Mesenchymal stem cell (in vitro differentiated cells and primary cell): ENCODE data around the gene CYSLTR2.

Experiments
- DNase-seq: peaks from one replicate; pipeline ENCODE4 v3.0.0-alpha.2; 2013
- H2AFZ ChIP-seq: one replicate; pipeline ENCODE4 v1.6.1; 2013; ENCODE audit warnings: low read depth, mild to moderate bottlenecking, control low read depth, inconsistent platforms, low read length, moderate library complexity
- H2AK5ac ChIP-seq: 2 replicates; pipeline ENCODE4 v1.6.1; 2013; ENCODE audit warnings: low read length, moderate library complexity, mild to moderate bottlenecking, inconsistent platforms; ENCODE audit not compliant: severe bottlenecking
- H2BK120ac ChIP-seq: one replicate; pipeline ENCODE4 v1.6.1; 2013; ENCODE audit warnings: low read depth, mild to moderate bottlenecking, inconsistent platforms, low read length, moderate library complexity
- H2BK12ac ChIP-seq, 2 experiments: one replicate each; pipeline ENCODE4 v1.6.1; 2013; ENCODE audit warnings: inconsistent platforms in 2 of 2, low read length in 2 of 2, mild to moderate bottlenecking in 2 of 2, moderate library complexity in 2 of 2, control low read depth in 1 of 2
- H2BK15ac ChIP-seq: one replicate; pipeline ENCODE4 v1.6.1; 2013; ENCODE audit warnings: mild to moderate bottlenecking, low read depth, inconsistent platforms; ENCODE audit not compliant: poor library complexity, severe bottlenecking
- H2BK5ac ChIP-seq: 2 replicates; pipeline ENCODE4 v1.6.1; 2013; ENCODE audit warnings: low read depth, mild to moderate bottlenecking, low read length, control low read depth, inconsistent platforms; ENCODE audit not compliant: poor library complexity, severe bottlenecking
- H3K14ac ChIP-seq, 2 experiments: one replicate each; pipeline ENCODE4 v1.6.1; 2013; ENCODE audit warnings: inconsistent platforms in 2 of 2, low read length in 2 of 2, control low read depth in 1 of 2, mild to moderate bottlenecking in 1 of 2, moderate library complexity in 1 of 2
- H3K18ac ChIP-seq, 2 experiments: one replicate each; pipeline ENCODE4 v1.6.1; 2013; ENCODE audit warnings: inconsistent platforms in 2 of 2, low read length in 2 of 2, control low read depth in 1 of 2, low read depth in 1 of 2, mild to moderate bottlenecking in 1 of 2
- H3K23ac ChIP-seq, 2 experiments: one replicate each; pipeline ENCODE4 v1.6.1; 2013; ENCODE audit warnings: inconsistent platforms in 2 of 2, low read length in 2 of 2, mild to moderate bottlenecking in 2 of 2, moderate library complexity in 2 of 2, control low read depth in 1 of 2
- H3K27ac ChIP-seq: 2 replicates; pipeline ENCODE4 v1.5.1; 2013; ENCODE audit warnings: mild to moderate bottlenecking, moderate library complexity, low read length, control low read depth, inconsistent platforms; ENCODE audit not compliant: poor library complexity, severe bottlenecking
- H3K27me3 ChIP-seq, 2 experiments: 2 replicates each; pipeline versions ENCODE4 v1.6.1 to v1.7.0; 2013; ENCODE audit warnings: low read length in 2 of 2, mild to moderate bottlenecking in 2 of 2, moderate library complexity in 2 of 2, control low read depth in 1 of 2, inconsistent platforms in 1 of 2; ENCODE audit not compliant: control insufficient read depth in 1 of 2, insufficient read depth in 1 of 2
- H3K36me3 ChIP-seq, 2 experiments: 2 replicates each; pipeline versions ENCODE4 v1.6.1 to v1.7.0; 2013; ENCODE audit warnings: low read length in 2 of 2, control low read depth in 1 of 2, inconsistent platforms in 1 of 2, low read depth in 1 of 2, mild to moderate bottlenecking in 1 of 2; ENCODE audit not compliant: insufficient read depth in 2 of 2, control insufficient read depth in 1 of 2
- H3K4ac ChIP-seq, 2 experiments: one replicate each; pipeline ENCODE4 v1.6.1; 2013; ENCODE audit warnings: inconsistent platforms in 2 of 2, low read length in 2 of 2, mild to moderate bottlenecking in 2 of 2, moderate library complexity in 2 of 2, control low read depth in 1 of 2, low read depth in 1 of 2
- H3K4me1 ChIP-seq: 2 replicates; pipeline ENCODE4 v1.6.1; 2013; ENCODE audit warnings: low read depth, low read length, control low read depth; ENCODE audit not compliant: control insufficient read depth, insufficient read depth
- H3K4me2 ChIP-seq: 2 replicates; pipeline ENCODE4 v1.6.1; 2013; ENCODE audit warnings: low read length, mild to moderate bottlenecking, inconsistent platforms; ENCODE audit not compliant: poor library complexity, severe bottlenecking
- H3K4me3 ChIP-seq, 2 experiments: 2 replicates each; pipeline versions ENCODE4 v1.5.1 to v1.7.0; 2013; ENCODE audit warnings: low read length in 2 of 2, mild to moderate bottlenecking in 2 of 2, control low read depth in 1 of 2, low read depth in 1 of 2; ENCODE audit not compliant: insufficient read depth in 1 of 2
- H3K79me1 ChIP-seq: replicated peaks from 2 replicates; pipeline ENCODE4 v1.6.1; 2013; ENCODE audit warnings: mild to moderate bottlenecking, control low read depth, low read length, inconsistent platforms; ENCODE audit not compliant: poor library complexity, severe bottlenecking
- H3K9ac ChIP-seq: 2 replicates; pipeline ENCODE4 v1.7.0; 2013; ENCODE audit warnings: mild to moderate bottlenecking, low read length, moderate library complexity
- H3K9me3 ChIP-seq: 2 replicates; pipeline ENCODE4 v1.7.0; 2013; ENCODE audit warnings: mild to moderate bottlenecking, low read length; ENCODE audit not compliant: control insufficient read depth
- H4K8ac ChIP-seq: one replicate; pipeline ENCODE4 v1.6.1; 2013; ENCODE audit warnings: inconsistent platforms, mild to moderate bottlenecking, low read length, moderate library complexity
- H4K91ac ChIP-seq: one replicate; pipeline ENCODE4 v1.6.1; 2013; ENCODE audit warnings: mild to moderate bottlenecking, low read length, inconsistent platforms
- WGBS: methylation state at CpG from one replicate; pipeline ENCODE4 v1.1.7; 2013; ENCODE audit warnings: mixed read lengths; 5-methylcytosine and 5-hydroxymethylcytosine counted together

Gene CYSLTR2

GRCh38 chr13:48626726-48627451, 26.8 kb upstream of the CYSLTR2 start:
- Histone ChIP-seq H3K4me2 (no peak overlapping the region), H2BK12ac (no peak overlapping the region), H3K36me3 (no peaks in the 10 kb centered on the region), H3K27me3 (no peaks in the 10 kb centered on the region), H3K9me3 (no peaks in the 10 kb centered on the region), H3K14ac (no peak overlapping the region), H2AK5ac (peak overlapping the region; percentile 96), H4K8ac (no peak overlapping the region), H3K18ac (no peak overlapping the region), H3K4ac (no peak overlapping the region), H3K79me1 (no peaks in the 10 kb centered on the region), H3K27ac (peak overlapping the region; percentile 87), H2BK5ac (peak overlapping the region; percentile 97), H3K9ac (no peak overlapping the region), H2BK15ac (no peak overlapping the region), H3K4me3 (no peak overlapping the region), H4K91ac (no peak overlapping the region), H2AFZ (no peak overlapping the region), H3K4me1 (peaks cover 3% of the 10 kb centered on the region), H2BK120ac (no peak overlapping the region), H3K23ac (no peak overlapping the region)
- WGBS: 94% methylated on average over 1 of the region's 2 CpGs
- peak; percentile 17 for DNase-seq

- WGBS: over 99% methylated on average over 4 of the region's 4 CpGs
- no peak for DNase-seq
- H3K9me3 ChIP-seq: no peaks in the 10 kb centered on the region
These were observed 24.5 kb upstream of the CYSLTR2 start for GRCh38 chr13:48629277-48629676.

GRCh38 chr13:48630291-48630690, 23.4 kb upstream of the CYSLTR2 start:
- H3K27me3 ChIP-seq: no peaks in the 10 kb centered on the region
- H3K9ac ChIP-seq: no peak overlapping the region
- H3K4me1 ChIP-seq: peaks cover 3% of the 10 kb centered on the region
- no peaks in the 10 kb centered on the region for H3K36me3 ChIP-seq
- peak overlapping the region; percentile 26 for H2AK5ac ChIP-seq
- no peak for DNase-seq
- no peak overlapping the region for H3K18ac ChIP-seq
- H4K91ac ChIP-seq: no peak overlapping the region
- H4K8ac ChIP-seq: no peak overlapping the region
- 67% methylated on average over 1 of the region's 1 CpG for WGBS
- no peak overlapping the region for H2AFZ ChIP-seq
- H3K23ac ChIP-seq: no peak overlapping the region
- H2BK120ac ChIP-seq: no peak overlapping the region
- no peak overlapping the region for H3K4ac ChIP-seq
- no peaks in the 10 kb centered on the region for H3K9me3 ChIP-seq
- no peak overlapping the region for H3K4me2 ChIP-seq
- H3K27ac ChIP-seq: no peak overlapping the region
- no peak overlapping the region for H3K14ac ChIP-seq
- no peak overlapping the region for H2BK12ac ChIP-seq
- H3K4me3 ChIP-seq: no peak overlapping the region
- no peak overlapping the region for H2BK5ac ChIP-seq
- H2BK15ac ChIP-seq: no peak overlapping the region
- no peaks in the 10 kb centered on the region for H3K79me1 ChIP-seq

More at GRCh38 chr13:48629277-48629676, 24.5 kb upstream of the CYSLTR2 start:
- H2BK120ac ChIP-seq: no peak overlapping the region
- H3K14ac ChIP-seq: no peak overlapping the region
- no peaks in the 10 kb centered on the region for H3K27me3 ChIP-seq
- H4K91ac ChIP-seq: no peak overlapping the region
- H3K79me1 ChIP-seq: no peaks in the 10 kb centered on the region
- H3K9ac ChIP-seq: no peak overlapping the region
- H3K27ac ChIP-seq: no peak overlapping the region
- H3K4me2 ChIP-seq: no peak overlapping the region
- H3K23ac ChIP-seq: no peak overlapping the region
- H2BK15ac ChIP-seq: no peak overlapping the region
- H3K18ac ChIP-seq: no peak overlapping the region
- H3K4ac ChIP-seq: no peak overlapping the region
- no peak overlapping the region for H3K4me3 ChIP-seq
- H3K36me3 ChIP-seq: no peaks in the 10 kb centered on the region
- no peak overlapping the region for H2BK5ac ChIP-seq
- no peak overlapping the region for H2AK5ac ChIP-seq
- H2BK12ac ChIP-seq: no peak overlapping the region
- no peak overlapping the region for H2AFZ ChIP-seq
- no peak overlapping the region for H4K8ac ChIP-seq
- H3K4me1 ChIP-seq: peaks cover 3% of the 10 kb centered on the region

- no peak overlapping the region for H3K14ac ChIP-seq
- DNase-seq: no peak
- no peak overlapping the region for H3K23ac ChIP-seq
- no peak overlapping the region for H4K8ac ChIP-seq
- H3K36me3 ChIP-seq: no peaks in the 10 kb centered on the region
- H2BK120ac ChIP-seq: no peak overlapping the region
- WGBS: 89% methylated on average over 4 of the region's 4 CpGs
- H3K79me1 ChIP-seq: no peaks in the 10 kb centered on the region
- H3K4ac ChIP-seq: no peak overlapping the region
- H2AK5ac ChIP-seq: peak overlapping the region; percentile 3
- no peak overlapping the region for H2BK5ac ChIP-seq
- H2BK15ac ChIP-seq: no peak overlapping the region
- H3K4me1 ChIP-seq: peaks cover 3% of the 10 kb centered on the region
- H4K91ac ChIP-seq: no peak overlapping the region
- no peak overlapping the region for H2BK12ac ChIP-seq
- no peaks in the 10 kb centered on the region for H3K27me3 ChIP-seq
- H3K9ac ChIP-seq: no peak overlapping the region
- H3K9me3 ChIP-seq: no peaks in the 10 kb centered on the region
- peak overlapping the region; percentile 70 for H3K27ac ChIP-seq
- H3K4me3 ChIP-seq: no peak overlapping the region
- peak overlapping the region in 1 of 2 experiments; percentile 14 for H3K18ac ChIP-seq
- H3K4me2 ChIP-seq: no peak overlapping the region
- no peak overlapping the region for H2AFZ ChIP-seq
These were observed 23.0 kb upstream of the CYSLTR2 start for GRCh38 chr13:48630773-48631172.
